ENCODE data around the gene TBX22.
"Not testable (repeated sequence)": the region's sequence is repeated elsewhere in the genome, so short reads cannot be mapped to it uniquely, and the experiment has no call there.

The TBX22 gene

GRCh38 chrX:80022363-80023031, 7.9 kb downstream of the TBX22 start:
- peak overlapping the region; percentile 59 for H3K9ac ChIP-seq (ENCODE audit: low read length)
- no CpG with 5 or more reads among the region's 35 CpGs for WGBS (ENCODE audit: extremely low coverage, insufficient coverage, low lambda C conversion rate)
- H3K79me1 ChIP-seq (ENCODE audit: low read length): no peaks in the 10 kb centered on the region
- H3K4me1 ChIP-seq (ENCODE audit: control insufficient read depth, low read depth, low read length): no peaks in the 10 kb centered on the region
- peak overlapping the region; percentile 75 for H3K27ac ChIP-seq (ENCODE audit: low read depth, low read length)
- H4K8ac ChIP-seq (ENCODE audit: low read depth, low read length): no peak overlapping the region
- no peak overlapping the region for H4K5ac ChIP-seq (ENCODE audit: low read length)
- H2BK120ac ChIP-seq (ENCODE audit: low read depth, low read length): no peak overlapping the region
- H3K27me3 ChIP-seq (ENCODE audit: insufficient read depth, low read length, poor library complexity): no peaks in the 10 kb centered on the region
- no peak overlapping the region for H2AK5ac ChIP-seq (ENCODE audit: low read length)
- DNase-seq: peak; percentile 86
- H3K18ac ChIP-seq (ENCODE audit: low read length): peak overlapping the region; percentile 90
- H3K4ac ChIP-seq (ENCODE audit: low read depth, low read length): no peak overlapping the region
- no peaks in the 10 kb centered on the region for H3K79me2 ChIP-seq (ENCODE audit: control insufficient read depth, insufficient read depth, low read length)
- H3K36me3 ChIP-seq (ENCODE audit: control insufficient read depth, insufficient read depth, low read length): no peaks in the 10 kb centered on the region
- H2BK15ac ChIP-seq (replicated peaks; ENCODE audit: low read depth): no peak overlapping the region
- peak overlapping the region; percentile 33 for H3K4me2 ChIP-seq (ENCODE audit: low read length)
- H3K23ac ChIP-seq (ENCODE audit: low read length): no peak overlapping the region
- H3K4me3 ChIP-seq (ENCODE audit: low read length): peak overlapping the region; percentile 2
- no peak overlapping the region for H2BK5ac ChIP-seq (ENCODE audit: low read length)
- H3K56ac ChIP-seq (ENCODE audit: low read length): peak overlapping the region; percentile 82

- WGBS (ENCODE audit: extremely low coverage, insufficient coverage, low lambda C conversion rate): no CpG with 5 or more reads among the region's 3 CpGs
- no peak overlapping the region for H3K9ac ChIP-seq (ENCODE audit: low read length)
Measured at GRCh38 chrX:80026116-80026515, 11.6 kb downstream of the TBX22 start.

GRCh38 chrX:80066156-80066555, 51.6 kb downstream of the TBX22 start:
- WGBS (ENCODE audit: extremely low coverage, insufficient coverage, low lambda C conversion rate): no CpG with 5 or more reads among the region's 6 CpGs
- H3K56ac ChIP-seq (ENCODE audit: low read length); H3K36me3 ChIP-seq (ENCODE audit: control insufficient read depth, insufficient read depth, low read length); H3K18ac ChIP-seq (ENCODE audit: low read length); H4K8ac ChIP-seq (ENCODE audit: low read depth, low read length); H3K4me2 ChIP-seq (ENCODE audit: low read length); DNase-seq; H3K79me1 ChIP-seq (ENCODE audit: low read length); H3K27me3 ChIP-seq (ENCODE audit: insufficient read depth, low read length, poor library complexity); H2BK15ac ChIP-seq (replicated peaks; ENCODE audit: low read depth); H3K4ac ChIP-seq (ENCODE audit: low read depth, low read length); H2AK5ac ChIP-seq (ENCODE audit: low read length); H3K4me1 ChIP-seq (ENCODE audit: control insufficient read depth, low read depth, low read length); H2BK120ac ChIP-seq (ENCODE audit: low read depth, low read length); H2BK5ac ChIP-seq (ENCODE audit: low read length); H3K79me2 ChIP-seq (ENCODE audit: control insufficient read depth, insufficient read depth, low read length); H3K27ac ChIP-seq (ENCODE audit: low read depth, low read length); H3K9ac ChIP-seq (ENCODE audit: low read length); H4K5ac ChIP-seq (ENCODE audit: low read length); H3K23ac ChIP-seq (ENCODE audit: low read length); H3K4me3 ChIP-seq (ENCODE audit: low read length): not testable (repeated sequence)

More at GRCh38 chrX:80026116-80026515, 11.6 kb downstream of the TBX22 start:
- Histone ChIP-seq H3K4me2 (ENCODE audit: low read length) (no peak overlapping the region), H2BK15ac (replicated peaks; ENCODE audit: low read depth) (no peak overlapping the region), H2BK5ac (ENCODE audit: low read length) (no peak overlapping the region), H3K4me1 (ENCODE audit: control insufficient read depth, low read depth, low read length) (no peaks in the 10 kb centered on the region), H3K4ac (ENCODE audit: low read depth, low read length) (no peak overlapping the region), H3K27ac (ENCODE audit: low read depth, low read length) (no peak overlapping the region), H4K5ac (ENCODE audit: low read length) (no peak overlapping the region), H2AK5ac (ENCODE audit: low read length) (no peak overlapping the region), H2BK120ac (ENCODE audit: low read depth, low read length) (no peak overlapping the region), H4K8ac (ENCODE audit: low read depth, low read length) (no peak overlapping the region), H3K36me3 (ENCODE audit: control insufficient read depth, insufficient read depth, low read length) (no peaks in the 10 kb centered on the region), H3K56ac (ENCODE audit: low read length) (no peak overlapping the region), H3K23ac (ENCODE audit: low read length) (no peak overlapping the region), H3K18ac (ENCODE audit: low read length) (no peak overlapping the region), H3K27me3 (ENCODE audit: insufficient read depth, low read length, poor library complexity) (no peaks in the 10 kb centered on the region), H3K4me3 (ENCODE audit: low read length) (no peak overlapping the region), H3K79me2 (ENCODE audit: control insufficient read depth, insufficient read depth, low read length) (no peaks in the 10 kb centered on the region), H3K79me1 (ENCODE audit: low read length) (no peaks in the 10 kb centered on the region)
- no peak for DNase-seq

DNA sequence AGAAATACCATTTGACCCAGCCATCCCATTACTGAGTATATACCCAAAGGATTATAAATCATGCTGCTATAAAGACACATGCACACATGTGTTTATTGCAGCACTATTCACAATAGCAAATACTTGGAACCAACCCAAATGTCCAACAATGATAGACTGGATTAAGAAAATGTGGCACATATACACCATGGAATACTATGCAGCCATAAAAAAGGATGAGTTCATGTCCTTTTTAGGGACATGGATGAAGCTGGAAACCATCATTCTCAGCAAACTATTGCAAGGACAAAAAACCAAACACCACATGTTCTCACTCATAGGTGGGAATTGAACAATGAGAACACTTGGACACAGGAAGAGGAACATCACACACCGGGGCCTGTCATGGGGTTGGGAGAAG, 61.1 kb downstream of the TBX22 start:
- H4K8ac ChIP-seq (ENCODE audit: low read depth, low read length); H3K27ac ChIP-seq (ENCODE audit: low read depth, low read length); H3K4me1 ChIP-seq (ENCODE audit: control insufficient read depth, low read depth, low read length); H3K27me3 ChIP-seq (ENCODE audit: insufficient read depth, low read length, poor library complexity); H3K9ac ChIP-seq (ENCODE audit: low read length); H2BK15ac ChIP-seq (replicated peaks; ENCODE audit: low read depth); H3K4me3 ChIP-seq (ENCODE audit: low read length); H3K56ac ChIP-seq (ENCODE audit: low read length); H2BK5ac ChIP-seq (ENCODE audit: low read length); H3K4me2 ChIP-seq (ENCODE audit: low read length); H4K5ac ChIP-seq (ENCODE audit: low read length); H3K18ac ChIP-seq (ENCODE audit: low read length); H2BK120ac ChIP-seq (ENCODE audit: low read depth, low read length); H3K23ac ChIP-seq (ENCODE audit: low read length); H3K36me3 ChIP-seq (ENCODE audit: control insufficient read depth, insufficient read depth, low read length); DNase-seq; H3K79me2 ChIP-seq (ENCODE audit: control insufficient read depth, insufficient read depth, low read length); H3K79me1 ChIP-seq (ENCODE audit: low read length); H2AK5ac ChIP-seq (ENCODE audit: low read length); H3K4ac ChIP-seq (ENCODE audit: low read depth, low read length): not testable (repeated sequence)
- no CpG with 5 or more reads among the region's 1 CpG for WGBS (ENCODE audit: extremely low coverage, insufficient coverage, low lambda C conversion rate)

Measured in mesendoderm (in vitro differentiated cells).